Hepatocyte (in vitro differentiated cells): ENCODE measurements around the gene SPHK2. TPM values are rescaled to one million over a fixed set of nuclear protein-coding genes. Genes with fewer than 3 reads are reported as not detected.

ENCODE experiments used
- DNase-seq: peaks from one replicate; pipeline ENCODE4 v3.0.0-alpha.2; 2016; ENCODE audit warnings: low spot score
- H2AFZ ChIP-seq: fragments of 200-600 bp; sonication (generic); 2 replicates; pipeline ENCODE4 v1.6.0; 2016; ENCODE audit warnings: antibody characterized with exemption, mild to moderate bottlenecking
- H3K27ac ChIP-seq: fragments of 200-600 bp; sonication (generic); 2 replicates; pipeline ENCODE4 v1.5.1; 2016; ENCODE audit warnings: mild to moderate bottlenecking
- H3K27me3 ChIP-seq: fragments of 200-600 bp; sonication (generic); 2 replicates; pipeline ENCODE4 v1.6.1; 2016
- H3K36me3 ChIP-seq: fragments of 200-600 bp; sonication (generic); replicated peaks from 2 replicates; pipeline ENCODE4 v1.5.1; 2016; ENCODE audit warnings: low read depth; ENCODE audit not compliant: insufficient read depth
- H3K4me1 ChIP-seq: fragments of 200-600 bp; sonication (generic); 2 replicates; pipeline ENCODE4 v1.5.1; 2016; ENCODE audit warnings: mild to moderate bottlenecking, moderate library complexity; ENCODE audit not compliant: insufficient read depth
- H3K4me2 ChIP-seq: fragments of 200-600 bp; sonication (generic); 2 replicates; pipeline ENCODE4 v1.6.0; 2016
- H3K4me3 ChIP-seq: fragments of 200-600 bp; sonication (generic); 2 replicates; pipeline ENCODE4 v1.5.1; 2016; ENCODE audit warnings: mild to moderate bottlenecking
- H3K79me2 ChIP-seq: fragments of 200-600 bp; sonication (generic); 2 replicates; pipeline ENCODE4 v1.6.0; 2017; ENCODE audit warnings: mild to moderate bottlenecking
- H3K9me2 ChIP-seq: fragments of 200-600 bp; sonication (generic); replicated peaks from 2 replicates; pipeline ENCODE4 v1.6.0; 2017; ENCODE audit warnings: mild to moderate bottlenecking; ENCODE audit not compliant: insufficient read depth
- H3K9me3 ChIP-seq: fragments of 200-600 bp; sonication (generic); 2 replicates; pipeline ENCODE4 v1.5.1; 2016; ENCODE audit warnings: low read depth, mild to moderate bottlenecking
- H4K20me1 ChIP-seq: fragments of 200-600 bp; sonication (generic); 2 replicates; pipeline ENCODE4 v1.6.0; 2016; ENCODE audit warnings: mild to moderate bottlenecking; ENCODE audit not compliant: insufficient read depth, poor library complexity, severe bottlenecking
- EZH2 ChIP-seq: fragments of 200-600 bp; sonication (generic); IDR thresholded peaks from 2 replicates; pipeline ENCODE4 v1.6.1; 2016; ENCODE audit warnings: antibody characterized with exemption, mild to moderate bottlenecking, borderline replicate concordance
- EZH2phosphoT487 ChIP-seq: fragments of 200-600 bp; sonication (generic); IDR thresholded peaks from one replicate; pipeline ENCODE4 v1.6.1; 2018; ENCODE audit warnings: antibody characterized with exemption, mild to moderate bottlenecking, low read depth, moderate library complexity; ENCODE audit not compliant: unreplicated experiment, severe bottlenecking
- WGBS: methylation state at CpG from one replicate; pipeline ENCODE4 v1.1.6; 2016; ENCODE audit warnings: low lambda C conversion rate; ENCODE audit errors: missing lambda C conversion rate; 5-methylcytosine and 5-hydroxymethylcytosine counted together
- polyA plus RNA-seq: library from polyadenylated mRNA; unstranded; fragments of >200 nt; fragmentation: Nextera tagmentation; extraction: Ambion mirVana; gene quantifications from 2 replicates; pipeline ENCODE4 v1.2.1, GENCODE V29; 2016
- total RNA-seq: library from RNA; depleted of rRNA; stranded (reverse); fragments of >200 nt; gene quantifications from 2 replicates; pipeline ENCODE4 v1.2.3, GENCODE V29; 2014
- TF ChIP-seq, protein P1 (sequence below): fragments of 200-600 bp; sonication (generic); IDR thresholded peaks from 2 replicates; pipeline ENCODE4 v1.5.1; 2016; ENCODE audit warnings: antibody characterized with exemption, mild to moderate bottlenecking; ENCODE audit not compliant: poor library complexity

Gene SPHK2
- total and polyA plus RNA-seq, 2 experiments from 2014 or later: 39.4 to 56.7 TPM

DNA sequence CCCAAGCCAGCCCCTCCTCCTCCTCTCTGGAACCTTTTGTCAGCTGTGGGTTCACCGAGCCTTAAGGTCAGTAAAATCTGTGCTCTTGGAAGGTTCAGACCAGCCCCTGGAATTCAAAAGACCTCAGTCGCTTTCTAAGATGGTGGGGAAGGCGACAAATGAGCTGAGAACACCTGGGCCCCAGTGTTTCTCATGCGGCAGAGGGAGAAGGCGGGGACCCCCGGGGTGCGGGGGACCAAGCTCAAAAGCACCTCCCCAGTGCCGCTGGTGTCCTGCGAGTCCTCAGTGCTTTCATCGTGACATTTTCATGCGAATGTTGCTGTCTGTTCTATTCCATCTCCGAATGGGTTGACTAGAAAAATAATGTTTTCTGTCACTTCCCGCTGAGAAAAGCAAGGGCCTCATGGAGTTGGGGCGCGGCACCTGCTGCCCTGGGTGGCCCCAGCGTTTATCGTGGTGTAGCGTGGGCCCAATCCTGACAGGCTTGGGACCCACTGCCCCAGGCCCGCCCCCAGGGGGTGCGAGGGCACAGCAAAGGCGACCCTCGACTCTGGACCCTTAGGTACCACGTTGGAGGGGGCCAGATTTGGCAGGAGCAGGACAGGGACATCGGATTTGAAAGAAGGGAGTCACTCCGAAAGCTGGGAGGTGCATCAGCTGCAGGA is 54.3 kb downstream of the SPHK2 start:
- Histone ChIP-seq H3K27me3 (no peaks in the 10 kb centered on the region), H3K4me2 (no peak overlapping the region)
- 83% methylated on average over 25 of the region's 25 CpGs for WGBS

DNA sequence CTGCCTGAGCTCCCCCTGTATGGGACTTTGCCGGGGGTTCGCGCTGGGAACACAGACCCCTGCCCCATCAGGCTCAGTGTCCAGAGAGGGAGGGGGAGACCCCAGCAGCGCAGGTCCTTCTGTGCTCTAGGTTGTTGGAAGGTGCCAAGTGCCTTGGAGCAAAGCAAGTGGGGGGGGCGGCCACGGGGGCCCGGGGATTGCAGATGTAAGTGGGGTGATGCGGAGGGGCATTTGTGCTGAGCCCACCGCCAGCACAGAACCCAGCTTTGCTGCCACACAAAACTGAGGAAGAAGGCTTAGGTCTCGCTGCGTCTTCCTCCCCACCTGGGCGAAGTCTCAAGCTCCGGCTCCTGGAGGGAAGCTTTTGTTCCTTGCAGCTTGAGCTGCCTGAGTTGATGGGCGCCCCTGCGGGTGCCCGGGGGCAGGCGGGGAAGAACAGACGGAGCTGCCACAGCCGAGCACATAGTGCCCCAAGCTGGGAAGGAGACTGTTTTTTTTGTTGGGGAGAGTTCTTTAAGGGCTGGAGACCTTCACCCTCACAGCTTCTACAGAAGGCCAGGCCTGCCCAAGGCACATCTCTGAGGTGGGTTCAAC is 55.0 kb downstream of the SPHK2 start:
- WGBS: 92% methylated on average over 14 of the region's 19 CpGs
- TF ChIP-seq EZH2 (no peak), EZH2phosphoT487 (no peak)
- TF ChIP-seq, protein P1, sequence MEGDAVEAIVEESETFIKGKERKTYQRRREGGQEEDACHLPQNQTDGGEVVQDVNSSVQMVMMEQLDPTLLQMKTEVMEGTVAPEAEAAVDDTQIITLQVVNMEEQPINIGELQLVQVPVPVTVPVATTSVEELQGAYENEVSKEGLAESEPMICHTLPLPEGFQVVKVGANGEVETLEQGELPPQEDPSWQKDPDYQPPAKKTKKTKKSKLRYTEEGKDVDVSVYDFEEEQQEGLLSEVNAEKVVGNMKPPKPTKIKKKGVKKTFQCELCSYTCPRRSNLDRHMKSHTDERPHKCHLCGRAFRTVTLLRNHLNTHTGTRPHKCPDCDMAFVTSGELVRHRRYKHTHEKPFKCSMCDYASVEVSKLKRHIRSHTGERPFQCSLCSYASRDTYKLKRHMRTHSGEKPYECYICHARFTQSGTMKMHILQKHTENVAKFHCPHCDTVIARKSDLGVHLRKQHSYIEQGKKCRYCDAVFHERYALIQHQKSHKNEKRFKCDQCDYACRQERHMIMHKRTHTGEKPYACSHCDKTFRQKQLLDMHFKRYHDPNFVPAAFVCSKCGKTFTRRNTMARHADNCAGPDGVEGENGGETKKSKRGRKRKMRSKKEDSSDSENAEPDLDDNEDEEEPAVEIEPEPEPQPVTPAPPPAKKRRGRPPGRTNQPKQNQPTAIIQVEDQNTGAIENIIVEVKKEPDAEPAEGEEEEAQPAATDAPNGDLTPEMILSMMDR: no peak
- H3K4me3 ChIP-seq: no peak overlapping the region
- H3K79me2 ChIP-seq: no peaks in the 10 kb centered on the region
- H3K4me1 ChIP-seq: peaks cover 15% of the 10 kb centered on the region
- H3K27me3 ChIP-seq: no peaks in the 10 kb centered on the region
- no peaks in the 10 kb centered on the region for H3K9me2 ChIP-seq
- no peak overlapping the region for H3K27ac ChIP-seq
- H3K9me3 ChIP-seq: no peaks in the 10 kb centered on the region
- H2AFZ ChIP-seq: no peak overlapping the region
- no peak overlapping the region for H3K4me2 ChIP-seq
- no peak for DNase-seq
- no peaks in the 10 kb centered on the region for H4K20me1 ChIP-seq
- H3K36me3 ChIP-seq: no peaks in the 10 kb centered on the region

More for the DNA sequence above, 54.3 kb downstream of the SPHK2 start:
- TF ChIP-seq EZH2: no peak
- TF ChIP-seq, protein P1: no peak
- TF ChIP-seq EZH2phosphoT487: no peak
- H2AFZ ChIP-seq: no peak overlapping the region
- H4K20me1 ChIP-seq: no peaks in the 10 kb centered on the region
- H3K4me3 ChIP-seq: no peak overlapping the region
- DNase-seq: no peak
- H3K4me1 ChIP-seq: peaks cover 15% of the 10 kb centered on the region
- no peaks in the 10 kb centered on the region for H3K36me3 ChIP-seq
- H3K9me3 ChIP-seq: no peaks in the 10 kb centered on the region
- no peaks in the 10 kb centered on the region for H3K9me2 ChIP-seq
- no peak overlapping the region for H3K27ac ChIP-seq
- H3K79me2 ChIP-seq: no peaks in the 10 kb centered on the region

DNA sequence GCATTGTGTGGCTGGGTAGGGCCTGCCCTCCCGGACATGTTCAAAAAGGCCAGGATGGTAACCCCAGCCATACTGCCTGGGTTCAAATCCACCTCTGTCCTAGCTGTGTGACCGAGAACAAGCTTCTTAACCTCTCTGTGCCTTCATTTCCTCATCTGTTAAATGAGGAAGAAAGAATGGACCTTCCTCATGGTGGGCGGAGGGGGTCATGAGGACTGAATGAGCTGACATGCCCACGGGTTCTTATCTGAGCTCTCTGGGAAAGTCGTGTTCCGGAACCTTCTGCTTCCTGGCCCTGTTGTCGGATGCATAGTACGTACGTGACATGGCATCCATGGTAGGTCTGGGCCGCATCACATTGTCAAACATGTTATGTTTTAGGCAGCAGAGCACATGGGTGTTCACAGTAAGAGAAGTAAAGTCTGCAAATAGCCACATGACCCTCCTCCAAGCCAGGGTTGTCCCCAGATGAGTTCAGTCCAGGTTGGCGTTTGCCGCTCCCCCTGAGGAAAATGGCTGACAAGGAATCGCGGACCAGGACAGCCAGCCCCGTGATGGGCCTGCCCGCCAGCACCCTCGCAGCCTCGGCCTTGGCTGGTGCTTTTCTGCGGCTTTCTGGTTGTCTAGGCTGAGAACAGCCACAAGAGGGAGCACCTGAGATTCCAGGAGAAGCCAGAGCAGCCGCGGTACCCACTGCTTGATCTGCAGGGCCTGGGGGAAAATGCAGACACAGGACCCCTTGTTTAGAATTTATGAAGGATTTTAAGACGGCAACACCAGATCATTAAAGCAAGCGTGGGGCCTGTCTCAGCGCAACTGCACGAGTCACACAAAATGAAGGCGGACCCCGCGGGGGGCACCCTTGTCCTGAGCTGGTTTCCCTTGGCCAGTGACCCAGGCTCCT is 55.9 kb downstream of the SPHK2 start:
- peak overlapping the region; percentile 2 for H2AFZ ChIP-seq

More for the DNA sequence above, 55.9 kb downstream of the SPHK2 start:
- Histone ChIP-seq H4K20me1 (no peaks in the 10 kb centered on the region), H3K36me3 (no peaks in the 10 kb centered on the region), H3K4me2 (peak overlapping the region; percentile 51), H3K9me2 (no peaks in the 10 kb centered on the region), H3K4me3 (no peak overlapping the region), H3K27ac (peak overlapping the region; percentile 62), H3K27me3 (no peaks in the 10 kb centered on the region), H3K4me1 (peaks cover 15% of the 10 kb centered on the region), H3K9me3 (no peaks in the 10 kb centered on the region), H3K79me2 (no peaks in the 10 kb centered on the region)
- 42% methylated on average over 28 of the region's 28 CpGs for WGBS
- DNase-seq: peak; percentile 93
- TF ChIP-seq, protein P1: peak; percentile 90
- no peak for TF ChIP-seq EZH2phosphoT487
